Stomach (tissue), 4 donors: Measurements from ENCODE around the gene ZNF732.

Experiments
- CTCF ChIP-seq, 7 experiments: fragments of 450-650 bp in 4 of 7; fragments of 200-600 bp in 3 of 7; sonication (generic) in 3 of 7; IDR thresholded peaks; one replicate each; pipeline ENCODE4 v1.5.1; 2016 to 2019; ENCODE audit warnings: antibody characterized with exemption in 7 of 7, control low read depth in 2 of 7, mild to moderate bottlenecking in 1 of 7
- POLR2AphosphoS5 ChIP-seq, 3 donors: sonication (generic); formaldehyde crosslinking; IDR thresholded peaks; one replicate each; pipeline ENCODE4 v1.6.1; 2016; ENCODE audit warnings: antibody characterized with exemption in 3 of 3

GRCh38 chr4:335515-335914, 30.2 kb upstream of the ZNF732 start:
- no peak for TF ChIP-seq CTCF (IDR thresholded peaks at IDR 0.05)
- TF ChIP-seq POLR2AphosphoS5 (IDR thresholded peaks at IDR 0.05) = no peak
